Psoas muscle (tissue), 8 donors: ENCODE measurements around the gene PCDHGA4. TPM values are rescaled to one million over a fixed set of nuclear protein-coding genes. Genes with fewer than 3 reads are reported as not detected.
"Not testable (repeated sequence)": the region's sequence is repeated elsewhere in the genome, so short reads cannot be mapped to it uniquely, and the experiment has no call there.

Source experiments
- ATAC-seq, 4 donors: fragments of 200-7000 bp; cut with Tn5 transposase; one replicate each; pipeline ENCODE4 v1.9.1; 2020; ENCODE audit warnings: moderate library complexity in 3 of 4, mild to moderate bottlenecking in 2 of 4
- DNase-seq, 2 donors: peaks; one replicate each; pipeline ENCODE4 v3.0.0-alpha.2; 2020
- H3K27ac ChIP-seq: fragments of 200-600 bp; one replicate; pipeline ENCODE4 v1.8.0; 2022
- H3K27me3 ChIP-seq, 3 donors: fragments of 200-600 bp in 1 of 3; one replicate each; pipeline versions ENCODE4 v1.6.1 to v1.8.0; 2013 to 2022; ENCODE audit warnings: low read length in 2 of 3, mild to moderate bottlenecking in 2 of 3, moderate library complexity in 1 of 3; ENCODE audit not compliant: insufficient read depth in 3 of 3
- H3K36me3 ChIP-seq, 2 donors: fragments of 200-600 bp in 1 of 2; one replicate each; pipeline versions ENCODE4 v1.6.1 to v1.8.0; 2013 to 2022; ENCODE audit warnings: low read depth in 1 of 2, mild to moderate bottlenecking in 1 of 2, moderate library complexity in 1 of 2; ENCODE audit not compliant: insufficient read depth in 1 of 2
- H3K4me1 ChIP-seq: fragments of 200-600 bp; one replicate; pipeline ENCODE4 v1.8.0; 2022
- H3K4me3 ChIP-seq: fragments of 200-600 bp; one replicate; pipeline ENCODE4 v1.8.0; 2022; ENCODE audit warnings: mild to moderate bottlenecking
- H3K9me3 ChIP-seq: fragments of 200-600 bp; one replicate; pipeline ENCODE4 v1.8.0; 2022
- WGBS, 3 donors: extraction: QIAGEN DNeasy Blood & Tissue Kit; methylation state at CpG; one replicate each; pipeline versions ENCODE4 v1.1.6 to v1.1.7; 2013; 5-methylcytosine and 5-hydroxymethylcytosine counted together
- intact Hi-C, 2 donors: fragments of 100-400 bp; cut with DNase I; formaldehyde crosslinking; loops; one replicate each; pipeline versions ENCODE4 v1.11.0 to v1.14.2; 2022
- polyA plus RNA-seq, 3 donors: library from polyadenylated mRNA; stranded (reverse); fragments of 200-250 nt; gene quantifications; one replicate each; pipeline ENCODE4 v1.2.3, GENCODE V29; 2013
- total RNA-seq, 4 donors: library from RNA; stranded (reverse); fragmentation: NEBNext Ultra II Directional in 2 of 4; extraction: Animal tissue kit (Norgen Biotek cat#: 25700) in 2 of 4; gene quantifications; one replicate each; pipeline versions ENCODE4 v1.2.1 to v1.2.4, GENCODE V29; 2021 to 2023
- TF ChIP-seq, protein P1 (sequence below): fragments of 200-600 bp; IDR thresholded peaks from one replicate; pipeline ENCODE4 v1.8.0; 2022; ENCODE audit warnings: antibody characterized with exemption
- donor health status: healthy with polysubstance abuse.
- donor health status: DM: no; HTN: no; CAD: no; lungs with moderate emphysema.
- donor health status: Bipolar disorder and iron deficiency.
- donor health status: healthy.
- donor health status: DM: yes; HTN: yes; CAD: no.
- donor health status: DM: no; HTN: no; CAD: no.
- donor health status: DM: no; HTN: no; CAD: no.
- donor health status: DM: yes; HTN: yes; CAD: no.

Gene PCDHGA4
- total and polyA plus RNA-seq, 7 donors, result 0.14 to 2.4 (median 0.84) TPM

- no peaks in the 10 kb centered on the region for H3K4me1 ChIP-seq
- 46 to 57% (median 52%) methylated on average over 10 of the region's 10 CpGs for WGBS, 3 donors
- intact Hi-C loops, result no loop called here
- no peak overlapping the region for H3K27ac ChIP-seq
- no peak for DNase-seq
- TF ChIP-seq, protein P1, sequence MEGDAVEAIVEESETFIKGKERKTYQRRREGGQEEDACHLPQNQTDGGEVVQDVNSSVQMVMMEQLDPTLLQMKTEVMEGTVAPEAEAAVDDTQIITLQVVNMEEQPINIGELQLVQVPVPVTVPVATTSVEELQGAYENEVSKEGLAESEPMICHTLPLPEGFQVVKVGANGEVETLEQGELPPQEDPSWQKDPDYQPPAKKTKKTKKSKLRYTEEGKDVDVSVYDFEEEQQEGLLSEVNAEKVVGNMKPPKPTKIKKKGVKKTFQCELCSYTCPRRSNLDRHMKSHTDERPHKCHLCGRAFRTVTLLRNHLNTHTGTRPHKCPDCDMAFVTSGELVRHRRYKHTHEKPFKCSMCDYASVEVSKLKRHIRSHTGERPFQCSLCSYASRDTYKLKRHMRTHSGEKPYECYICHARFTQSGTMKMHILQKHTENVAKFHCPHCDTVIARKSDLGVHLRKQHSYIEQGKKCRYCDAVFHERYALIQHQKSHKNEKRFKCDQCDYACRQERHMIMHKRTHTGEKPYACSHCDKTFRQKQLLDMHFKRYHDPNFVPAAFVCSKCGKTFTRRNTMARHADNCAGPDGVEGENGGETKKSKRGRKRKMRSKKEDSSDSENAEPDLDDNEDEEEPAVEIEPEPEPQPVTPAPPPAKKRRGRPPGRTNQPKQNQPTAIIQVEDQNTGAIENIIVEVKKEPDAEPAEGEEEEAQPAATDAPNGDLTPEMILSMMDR, result no peak
- peak overlapping the region; percentile 31 for H3K4me3 ChIP-seq
- no peak for ATAC-seq
- peaks cover 0 to 38% (median 13%) of the 10 kb centered on the region in 3 donors for H3K27me3 ChIP-seq
- no peaks in the 10 kb centered on the region for H3K9me3 ChIP-seq
- no peaks in the 10 kb centered on the region for H3K36me3 ChIP-seq
These were observed 33.8 kb downstream of the PCDHGA4 start for GRCh38 chr5:141388661-141389060.

DNA sequence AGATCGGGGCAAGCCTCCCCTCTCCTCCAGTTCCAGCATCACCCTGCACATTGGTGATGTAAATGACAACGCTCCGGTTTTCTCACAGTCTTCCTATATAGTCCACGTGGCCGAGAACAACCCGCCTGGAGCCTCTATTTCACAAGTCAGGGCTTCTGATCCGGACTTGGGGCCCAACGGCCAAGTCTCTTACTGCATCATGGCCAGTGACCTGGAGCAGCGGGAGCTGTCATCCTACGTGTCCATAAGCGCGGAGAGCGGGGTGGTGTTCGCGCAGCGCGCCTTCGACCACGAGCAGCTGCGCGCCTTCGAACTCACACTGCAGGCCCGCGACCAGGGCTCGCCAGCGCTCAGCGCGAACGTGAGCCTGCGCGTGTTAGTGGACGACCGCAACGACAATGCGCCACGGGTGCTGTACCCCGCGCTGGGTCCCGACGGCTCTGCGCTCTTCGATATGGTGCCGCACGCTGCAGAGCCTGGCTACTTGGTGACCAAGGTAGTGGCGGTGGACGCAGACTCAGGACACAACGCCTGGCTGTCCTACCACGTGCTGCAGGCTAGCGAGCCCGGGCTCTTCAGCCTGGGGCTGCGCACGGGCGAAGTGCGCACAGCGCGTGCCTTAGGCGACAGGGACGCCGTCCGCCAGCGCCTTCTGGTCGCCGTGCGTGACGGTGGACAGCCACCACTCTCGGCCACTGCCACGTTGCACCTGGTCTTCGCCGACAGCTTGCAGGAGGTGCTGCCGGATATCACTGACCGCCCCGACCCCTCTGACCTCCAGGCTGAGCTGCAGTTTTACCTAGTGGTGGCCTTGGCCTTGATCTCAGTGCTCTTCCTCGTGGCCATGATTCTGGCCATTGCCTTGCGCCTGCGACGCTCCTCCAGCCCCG, 34.6 kb downstream of the PCDHGA4 start:
- intact Hi-C loops, result loop anchor here in 1 of 2 donors (2.0 kb wide), 1 partner anchor 21 kb away; no protein-coding TSS in a partner anchor
- 43 to 44% (median 43%) methylated on average over 77 of the region's 77 CpGs for WGBS, 3 donors

GRCh38 chr5:141392429-141393198, 37.8 kb downstream of the PCDHGA4 start, which contains the start of gene PCDHGA8:
PCDHGA8 (plus strand) TSS chr5:141392633; CDS start chr5:141392814, 181 bp downstream.
- Histone ChIP-seq H3K4me3 (no peak within 1 kb of the TSS), H3K9me3 (no peaks in the 10 kb centered on the region), H3K27ac (no peak within 1 kb of the TSS), H3K27me3 (peaks cover 0 to 37% (median 15%) of the 10 kb centered on the region in 3 donors), H3K4me1 (no peaks in the 10 kb centered on the region), H3K36me3 (no peaks in the 10 kb centered on the region)
- TF ChIP-seq, protein P1, result peak; percentile 35
- ATAC-seq (peak in 3 of 4 donors; percentile 28 to 48 (median 30)), DNase-seq (no peak)
- intact Hi-C loops, result no loop called here
- WGBS, 3 donors, result 33 to 37% (median 33%) methylated on average over 38 of the region's 38 CpGs

More for the DNA sequence above, 34.6 kb downstream of the PCDHGA4 start:
- DNase-seq, result no peak
- H3K9me3 ChIP-seq, result no peaks in the 10 kb centered on the region
- no peak overlapping the region for H3K4me3 ChIP-seq
- H3K27ac ChIP-seq, result no peak overlapping the region
- H3K4me1 ChIP-seq, result no peaks in the 10 kb centered on the region
- no peaks in the 10 kb centered on the region for H3K36me3 ChIP-seq
- no peak for ATAC-seq
- H3K27me3 ChIP-seq, result peaks cover 0 to 37% (median 13%) of the 10 kb centered on the region in 3 donors
- TF ChIP-seq, protein P1, result no peak

- no peaks in the 10 kb centered on the region for H3K4me1 ChIP-seq
- DNase-seq, result no peak
- no peak overlapping the region for H3K4me3 ChIP-seq
- peaks cover 0 to 36% (median 15%) of the 10 kb centered on the region in 3 donors for H3K27me3 ChIP-seq
- H3K36me3 ChIP-seq, result no peaks in the 10 kb centered on the region
- TF ChIP-seq, protein P1, result no peak
- 40 to 51% (median 41%) methylated on average over 21 of the region's 21 CpGs for WGBS, 3 donors
- no peak for ATAC-seq
- no peaks in the 10 kb centered on the region for H3K9me3 ChIP-seq
- intact Hi-C loops, result no loop called here
- H3K27ac ChIP-seq, result no peak overlapping the region
These were observed 38.4 kb downstream of the PCDHGA4 start for GRCh38 chr5:141393267-141393666.

DNA sequence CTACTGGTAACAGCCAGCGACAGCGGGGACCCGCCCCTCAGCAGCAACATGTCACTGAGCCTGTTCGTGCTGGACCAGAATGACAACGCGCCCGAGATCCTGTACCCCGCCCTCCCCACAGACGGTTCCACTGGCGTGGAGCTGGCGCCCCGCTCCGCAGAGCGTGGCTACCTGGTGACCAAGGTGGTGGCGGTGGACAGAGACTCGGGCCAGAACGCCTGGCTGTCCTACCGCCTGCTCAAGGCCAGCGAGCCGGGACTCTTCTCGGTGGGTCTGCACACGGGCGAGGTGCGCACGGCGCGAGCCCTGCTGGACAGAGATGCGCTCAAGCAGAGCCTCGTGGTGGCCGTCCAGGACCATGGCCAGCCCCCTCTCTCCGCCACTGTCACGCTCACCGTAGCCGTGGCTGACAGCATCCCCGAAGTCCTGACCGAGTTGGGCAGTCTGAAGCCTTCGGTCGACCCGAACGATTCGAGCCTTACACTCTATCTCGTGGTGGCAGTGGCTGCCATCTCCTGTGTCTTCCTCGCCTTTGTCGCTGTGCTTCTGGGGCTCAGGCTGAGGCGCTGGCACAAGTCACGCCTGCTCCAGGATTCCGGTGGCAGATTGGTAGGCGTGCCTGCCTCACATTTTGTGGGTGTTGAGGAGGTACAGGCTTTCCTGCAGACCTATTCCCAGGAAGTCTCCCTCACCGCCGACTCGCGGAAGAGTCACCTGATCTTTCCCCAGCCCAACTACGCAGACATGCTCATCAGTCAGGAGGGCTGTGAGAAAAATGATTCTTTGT, 39.8 kb downstream of the PCDHGA4 start:
- H3K4me3 ChIP-seq, H3K4me1 ChIP-seq, H3K27ac ChIP-seq, H3K36me3 ChIP-seq, intact Hi-C loops, ATAC-seq, H3K9me3 ChIP-seq, DNase-seq: not testable (repeated sequence)
- peaks cover 0 to 35% (median 14%) of the 10 kb centered on the region in 3 donors for H3K27me3 ChIP-seq
- 40 to 55% (median 41%) methylated on average over 33 to 42 of the region's 53 CpGs for WGBS, 3 donors
